Skeletal muscle tissue (tissue), 4 donors: ENCODE results near the gene ARHGEF38. TPM values are rescaled to one million over a fixed set of nuclear protein-coding genes. Genes with fewer than 3 reads are reported as not detected.
A peak's percentile ranks its signal among the peaks of the same experiment; 100 is the strongest.

Source experiments
- H3K27ac ChIP-seq: one replicate; pipeline ENCODE4 v1.7.0; 2013; ENCODE audit warnings: mild to moderate bottlenecking, low read depth, low read length, inconsistent platforms
- H3K27me3 ChIP-seq, 3 donors: one replicate each; pipeline ENCODE4 v1.7.0; 2013; ENCODE audit warnings: low read length in 3 of 3; ENCODE audit not compliant: control insufficient read depth in 3 of 3, insufficient read depth in 3 of 3
- H3K36me3 ChIP-seq, 3 donors: one replicate each; pipeline ENCODE4 v1.7.0; 2013; ENCODE audit warnings: low read length in 3 of 3; ENCODE audit not compliant: control insufficient read depth in 3 of 3, insufficient read depth in 3 of 3
- H3K4me1 ChIP-seq, 3 donors: one replicate each; pipeline ENCODE4 v1.7.0; 2013; ENCODE audit warnings: low read length in 3 of 3, mild to moderate bottlenecking in 3 of 3; ENCODE audit not compliant: control insufficient read depth in 3 of 3, insufficient read depth in 3 of 3
- H3K4me3 ChIP-seq, 3 donors: one replicate each; pipeline ENCODE4 v1.7.0; 2013; ENCODE audit warnings: low read length in 3 of 3
- H3K9ac ChIP-seq, 3 donors: one replicate each; pipeline ENCODE4 v1.7.0; 2013; ENCODE audit warnings: low read length in 3 of 3, mild to moderate bottlenecking in 3 of 3, moderate library complexity in 2 of 3, low read depth in 1 of 3
- H3K9me3 ChIP-seq, 3 donors: one replicate each; pipeline ENCODE4 v1.7.0; 2013; ENCODE audit warnings: low read length in 3 of 3; ENCODE audit not compliant: control insufficient read depth in 3 of 3
- total RNA-seq: library from RNA; depleted of rRNA; stranded (reverse); fragments of >200 nt; gene quantifications from one replicate; pipeline ENCODE4 v1.2.3, GENCODE V29; 2014
- donor health status: Osteomylitis.

Gene ARHGEF38
- total RNA-seq: not detected

DNA sequence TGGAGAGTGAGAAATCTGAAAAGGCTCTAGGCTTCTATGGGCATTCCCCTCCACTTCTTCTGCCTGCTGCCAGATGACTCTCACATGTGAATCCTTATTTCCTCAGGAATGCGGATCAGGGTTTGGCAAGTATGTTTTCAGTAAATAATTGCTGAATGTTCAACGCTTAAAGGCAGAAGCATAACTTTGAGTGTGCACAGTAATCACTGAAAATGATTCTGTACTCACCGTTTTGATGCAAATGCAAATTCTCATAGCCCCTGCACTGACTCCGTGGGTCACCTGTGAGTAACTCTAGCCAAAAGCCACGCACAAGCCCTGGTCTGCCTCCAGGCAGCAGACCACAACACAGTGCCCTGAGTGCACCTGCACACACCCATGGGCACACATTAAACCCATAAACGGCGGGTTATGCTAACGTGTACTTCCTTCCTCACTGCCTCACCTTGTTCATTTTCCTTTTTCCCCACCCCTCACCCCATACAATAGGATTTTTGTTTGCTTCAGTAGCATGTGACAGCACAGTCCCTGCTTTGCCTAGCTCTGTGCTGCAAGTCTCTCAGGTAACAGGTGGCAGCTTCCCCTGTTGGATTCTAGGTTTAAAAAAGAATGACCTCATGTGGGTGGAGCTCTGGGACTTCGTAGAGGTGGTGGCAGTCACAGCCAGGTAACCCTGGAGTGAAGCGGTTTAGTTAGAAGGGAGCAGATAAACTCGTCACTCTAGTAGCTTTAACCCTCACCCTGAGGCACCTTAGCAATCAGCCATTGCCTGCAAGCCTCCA is at the start of gene ARHGEF38:
TSS of gene ARHGEF38 (plus strand) at position 656 of the 782 bp plus-strand sequence. CDS start 146 bp downstream, outside the sequence.
- H3K9ac ChIP-seq: no peak within 1 kb of the TSS
- no peaks in the 10 kb centered on the region for H3K36me3 ChIP-seq

DNA sequence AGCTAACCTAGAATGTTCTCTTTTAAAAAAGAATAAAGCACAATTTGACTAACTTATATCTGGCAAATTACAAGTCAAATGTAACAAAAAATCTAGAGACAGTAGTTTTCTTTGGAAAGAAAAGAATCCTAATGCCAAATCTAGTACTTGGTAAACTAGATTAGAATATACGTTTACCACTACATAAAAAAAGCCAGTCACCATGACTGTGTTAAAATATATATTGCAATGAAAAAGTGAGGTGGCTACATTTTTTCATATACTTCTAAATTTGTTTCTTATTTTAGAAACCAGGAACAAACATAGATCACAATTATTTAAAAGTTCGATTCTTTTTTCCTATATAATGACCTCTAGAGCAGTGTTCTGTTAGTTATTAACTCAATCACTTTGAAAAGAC is 48.9 kb upstream of the ARHGEF38 start:
- Histone ChIP-seq H3K27ac (no peak overlapping the region), H3K9me3 (no peaks in the 10 kb centered on the region), H3K4me3 (no peak overlapping the region), H3K9ac (no peak overlapping the region), H3K36me3 (no peaks in the 10 kb centered on the region), H3K27me3 (no peaks in the 10 kb centered on the region), H3K4me1 (no peaks in the 10 kb centered on the region)

More for the DNA sequence above, at the start of gene ARHGEF38:
- H3K9me3 ChIP-seq: no peaks in the 10 kb centered on the region
- no peaks in the 10 kb centered on the region for H3K27me3 ChIP-seq
- no peak within 1 kb of the TSS for H3K27ac ChIP-seq
- peak within 1 kb of the TSS in 1 of 3 donors; percentile 15 for H3K4me3 ChIP-seq
- H3K4me1 ChIP-seq: no peaks in the 10 kb centered on the region

- H3K9ac ChIP-seq: no peak overlapping the region
- H3K27ac ChIP-seq: no peak overlapping the region
- no peaks in the 10 kb centered on the region for H3K36me3 ChIP-seq
- no peaks in the 10 kb centered on the region for H3K4me1 ChIP-seq
- H3K27me3 ChIP-seq: no peaks in the 10 kb centered on the region
- H3K9me3 ChIP-seq: no peaks in the 10 kb centered on the region
- H3K4me3 ChIP-seq: no peak overlapping the region
Measured at GRCh38 chr4:105504744-105505143, 47.7 kb upstream of the ARHGEF38 start.

DNA sequence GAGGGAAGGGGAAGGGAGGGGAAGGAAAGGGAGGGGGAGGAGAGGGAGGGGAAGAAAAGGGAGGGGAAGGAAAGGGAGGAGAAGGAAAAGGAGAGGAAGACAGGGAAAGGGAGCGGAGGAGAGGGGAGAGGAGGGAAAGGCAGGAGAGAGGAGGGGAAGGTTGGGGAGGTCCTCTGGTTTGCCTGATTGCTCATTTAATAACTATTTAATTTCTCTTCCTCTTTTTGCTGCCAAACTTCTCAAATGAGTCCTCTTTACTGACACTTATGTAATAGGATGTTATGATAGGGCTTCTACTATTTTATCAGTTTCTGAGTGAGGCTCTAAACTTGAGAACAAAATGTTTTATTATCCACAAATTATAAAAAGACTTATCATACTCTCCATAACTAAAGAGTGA is 43.1 kb upstream of the ARHGEF38 start:
- Histone ChIP-seq H3K27ac (no peak overlapping the region), H3K27me3 (no peaks in the 10 kb centered on the region), H3K9ac (no peak overlapping the region), H3K9me3 (peaks cover 0 to 2% (median 0%) of the 10 kb centered on the region in 3 donors), H3K4me1 (no peaks in the 10 kb centered on the region), H3K4me3 (no peak overlapping the region), H3K36me3 (no peaks in the 10 kb centered on the region)

DNA sequence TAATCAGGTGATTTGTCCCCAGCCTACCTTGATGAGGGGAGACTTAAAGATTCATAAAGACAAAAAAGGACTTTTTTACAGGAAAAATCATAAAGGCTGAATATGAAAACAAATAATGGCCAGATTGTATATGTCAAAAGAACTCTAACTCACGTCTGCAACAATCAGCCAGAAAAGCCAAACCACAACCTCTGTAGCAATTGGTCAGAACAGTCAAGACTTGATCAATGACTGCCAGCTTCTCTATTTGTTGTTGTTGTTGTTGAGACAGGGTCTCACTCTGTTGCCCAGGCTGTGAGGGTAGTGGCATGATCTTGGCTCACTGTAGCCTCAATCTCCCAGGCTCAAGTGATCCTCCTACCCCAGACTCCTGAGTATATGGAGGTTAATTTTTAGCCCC is 42.7 kb upstream of the ARHGEF38 start:
- H3K9me3 ChIP-seq: peaks cover 0 to 2% (median 0%) of the 10 kb centered on the region in 3 donors
- no peaks in the 10 kb centered on the region for H3K27me3 ChIP-seq
- no peak overlapping the region for H3K27ac ChIP-seq
- no peaks in the 10 kb centered on the region for H3K4me1 ChIP-seq
- no peaks in the 10 kb centered on the region for H3K36me3 ChIP-seq
- H3K9ac ChIP-seq: no peak overlapping the region
- H3K4me3 ChIP-seq: no peak overlapping the region

DNA sequence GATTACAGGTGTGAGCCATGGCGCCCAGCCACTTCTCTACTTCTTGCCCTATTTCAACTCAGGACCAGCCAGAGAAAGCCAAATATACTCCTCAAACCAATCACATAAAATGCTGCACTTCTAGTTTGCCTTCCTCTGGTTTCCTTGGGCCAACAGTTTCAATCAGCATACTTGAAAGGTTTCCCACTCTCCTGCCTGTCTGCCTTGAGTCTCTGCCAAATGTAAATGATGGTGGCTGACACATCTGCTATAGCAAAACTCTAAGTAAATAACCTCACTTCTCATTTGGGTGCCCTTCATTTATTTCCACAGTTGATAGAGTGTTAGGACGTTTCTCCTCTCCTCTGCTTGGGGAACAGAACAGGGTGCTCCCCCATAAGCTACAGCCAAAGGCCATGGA is 42.2 kb upstream of the ARHGEF38 start:
- Histone ChIP-seq H3K9ac (no peak overlapping the region), H3K36me3 (no peaks in the 10 kb centered on the region), H3K27ac (no peak overlapping the region), H3K9me3 (peaks cover 0 to 2% (median 0%) of the 10 kb centered on the region in 3 donors), H3K27me3 (no peaks in the 10 kb centered on the region), H3K4me1 (no peaks in the 10 kb centered on the region), H3K4me3 (no peak overlapping the region)

GRCh38 chr4:105520819-105521790 is 31.3 kb upstream of the ARHGEF38 start:
- no peaks in the 10 kb centered on the region for H3K27me3 ChIP-seq
- no peak overlapping the region for H3K4me3 ChIP-seq
- no peak overlapping the region for H3K27ac ChIP-seq
- H3K9ac ChIP-seq: no peak overlapping the region
- H3K36me3 ChIP-seq: no peaks in the 10 kb centered on the region
- H3K9me3 ChIP-seq: no peaks in the 10 kb centered on the region
- no peaks in the 10 kb centered on the region for H3K4me1 ChIP-seq

GRCh38 chr4:105526656-105527055 is 25.8 kb upstream of the ARHGEF38 start:
- no peaks in the 10 kb centered on the region for H3K36me3 ChIP-seq
- H3K4me1 ChIP-seq: no peaks in the 10 kb centered on the region
- no peaks in the 10 kb centered on the region for H3K9me3 ChIP-seq
- no peak overlapping the region for H3K27ac ChIP-seq
- H3K9ac ChIP-seq: no peak overlapping the region
- no peak overlapping the region for H3K4me3 ChIP-seq
- peaks cover 0 to 3% (median 0%) of the 10 kb centered on the region in 3 donors for H3K27me3 ChIP-seq

- no peak overlapping the region for H3K9ac ChIP-seq
- H3K4me3 ChIP-seq: no peak overlapping the region
- H3K9me3 ChIP-seq: no peaks in the 10 kb centered on the region
- no peak overlapping the region for H3K27ac ChIP-seq
- no peaks in the 10 kb centered on the region for H3K36me3 ChIP-seq
- no peaks in the 10 kb centered on the region for H3K4me1 ChIP-seq
- H3K27me3 ChIP-seq: peaks cover 0 to 3% (median 0%) of the 10 kb centered on the region in 3 donors
Measured at GRCh38 chr4:105527081-105527480, 25.3 kb upstream of the ARHGEF38 start.

- Histone ChIP-seq H3K4me1 (no peaks in the 10 kb centered on the region), H3K36me3 (no peaks in the 10 kb centered on the region), H3K27ac (no peak overlapping the region), H3K4me3 (no peak overlapping the region), H3K9ac (no peak overlapping the region), H3K9me3 (no peaks in the 10 kb centered on the region), H3K27me3 (no peaks in the 10 kb centered on the region)
Measured at GRCh38 chr4:105536601-105537000, 15.8 kb upstream of the ARHGEF38 start.
